Activated CD8-positive, alpha-beta memory T cell treated with anti-CD3 and anti-CD28 coated beads, Interleukin-2, amount 50 U/mL, for 24 hours (primary cell): ENCODE measurements around the gene NKX1-1.

ENCODE experiments used
- DNase-seq: peaks from one replicate; pipeline ENCODE4 v3.0.0-alpha.2; 2020; ENCODE audit errors: extremely low read depth

The NKX1-1 gene

GRCh38 chr4:1360423-1361283 lies 45.6 kb downstream of the NKX1-1 start:
- DNase-seq: no peak

GRCh38 chr4:1359976-1360375 lies 46.3 kb downstream of the NKX1-1 start:
- DNase-seq: no peak

GRCh38 chr4:1359144-1359501 lies 47.1 kb downstream of the NKX1-1 start:
- no peak for DNase-seq

- no peak for DNase-seq
Observed at GRCh38 chr4:1358421-1359143, 47.7 kb downstream of the NKX1-1 start.

DNA sequence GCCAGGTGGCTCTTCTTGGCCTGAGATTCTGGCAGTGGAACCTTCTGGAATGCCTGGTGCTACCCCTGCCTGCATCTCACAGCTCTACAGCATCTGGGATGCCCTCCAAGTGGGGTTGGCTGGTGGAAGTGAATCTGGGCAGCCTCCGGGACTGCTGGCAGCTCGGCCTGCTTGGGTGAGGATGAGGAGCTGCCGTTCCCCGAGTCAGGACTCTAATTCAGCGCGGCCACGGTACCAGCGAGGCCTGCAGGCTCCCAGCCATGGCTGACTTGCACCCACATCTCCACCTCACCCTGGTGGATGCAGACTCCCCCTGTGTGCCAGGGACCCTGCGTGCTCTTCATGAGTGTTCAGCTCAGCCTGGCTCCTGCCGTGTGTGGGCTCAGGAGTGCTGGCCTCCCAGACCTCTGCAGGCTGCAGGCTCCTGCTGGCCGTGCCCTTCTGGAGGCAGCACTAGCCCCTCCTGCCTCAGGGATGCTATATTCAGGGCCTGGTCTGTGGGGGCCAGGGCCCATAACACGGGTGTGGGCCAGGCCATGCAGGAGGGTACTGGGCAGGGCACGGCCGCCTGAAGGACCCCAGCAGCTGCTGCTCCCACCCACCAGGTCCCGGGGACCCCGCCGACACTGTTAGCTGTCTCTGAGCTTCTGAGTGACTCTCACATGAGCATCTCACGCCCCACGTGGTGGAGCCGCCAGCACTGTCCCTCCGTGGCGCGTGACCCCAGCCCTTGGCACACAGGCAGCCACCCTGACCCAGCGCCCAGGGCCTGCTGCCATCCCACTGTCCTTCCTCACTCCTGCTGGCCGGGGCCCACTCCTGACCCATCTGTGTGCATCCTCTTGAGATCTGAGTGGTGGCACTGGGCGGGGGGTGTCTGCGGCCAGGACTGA lies 48.6 kb downstream of the NKX1-1 start:
- DNase-seq: no peak

DNA sequence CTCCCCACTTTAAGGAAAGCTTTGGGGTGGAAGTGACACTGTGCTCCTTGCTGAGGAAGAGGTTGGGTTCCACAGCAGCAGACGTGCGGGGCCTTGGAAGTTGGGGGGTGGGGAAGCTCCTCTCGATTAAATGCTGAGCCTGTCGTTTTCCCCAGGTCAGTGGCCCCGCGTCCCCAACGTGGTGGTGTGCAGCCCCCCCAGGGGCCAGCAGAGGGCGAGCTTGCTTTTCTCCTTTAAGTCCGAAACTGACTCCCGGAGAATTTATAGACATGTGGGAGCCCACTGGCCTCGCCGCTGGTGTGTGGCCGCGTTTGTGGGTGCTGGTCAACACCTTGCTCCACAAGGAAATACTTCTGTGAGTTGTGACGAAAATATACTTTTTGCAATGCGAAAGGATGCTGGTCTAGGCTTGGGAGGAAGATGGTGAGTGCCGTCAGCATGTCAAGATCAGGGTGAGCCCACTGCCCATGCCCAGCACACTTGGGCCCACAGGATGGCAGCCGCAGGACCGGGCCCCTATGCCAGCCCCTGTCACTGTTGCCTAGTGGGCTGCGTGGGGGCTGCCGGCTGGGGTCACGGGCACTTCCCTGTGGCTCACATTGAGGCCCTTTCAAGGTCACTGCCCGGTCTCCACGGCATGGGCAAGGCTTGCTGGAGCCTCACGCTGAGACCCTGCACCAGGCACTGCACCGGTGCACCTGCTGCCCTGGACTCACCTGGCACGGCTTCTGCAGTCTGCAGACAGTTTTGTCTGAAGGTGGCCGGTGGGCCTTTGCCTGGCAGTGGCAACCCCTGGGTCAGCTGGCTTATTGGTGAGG lies 49.9 kb downstream of the NKX1-1 start:
- DNase-seq: no peak

GRCh38 chr4:1355378-1355777 lies 50.9 kb downstream of the NKX1-1 start:
- DNase-seq: no peak

DNA sequence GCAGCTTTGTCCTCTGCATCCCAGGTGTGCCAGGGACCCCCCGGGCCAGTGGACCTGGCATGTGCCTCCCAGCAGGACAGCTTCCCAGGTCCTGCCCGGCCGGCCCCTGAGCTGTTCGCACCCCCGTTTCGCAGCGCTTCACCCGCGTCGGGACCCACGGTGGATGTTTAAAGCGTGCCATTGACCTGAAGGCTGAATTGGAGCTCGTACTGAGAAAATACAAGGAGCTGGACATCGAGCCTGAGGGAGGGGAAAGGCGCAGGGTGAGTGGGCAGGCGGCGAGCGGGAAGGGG lies 51.3 kb downstream of the NKX1-1 start:
- DNase-seq: no peak

- DNase-seq: no peak
Observed at GRCh38 chr4:1354136-1354982, 51.9 kb downstream of the NKX1-1 start.

DNA sequence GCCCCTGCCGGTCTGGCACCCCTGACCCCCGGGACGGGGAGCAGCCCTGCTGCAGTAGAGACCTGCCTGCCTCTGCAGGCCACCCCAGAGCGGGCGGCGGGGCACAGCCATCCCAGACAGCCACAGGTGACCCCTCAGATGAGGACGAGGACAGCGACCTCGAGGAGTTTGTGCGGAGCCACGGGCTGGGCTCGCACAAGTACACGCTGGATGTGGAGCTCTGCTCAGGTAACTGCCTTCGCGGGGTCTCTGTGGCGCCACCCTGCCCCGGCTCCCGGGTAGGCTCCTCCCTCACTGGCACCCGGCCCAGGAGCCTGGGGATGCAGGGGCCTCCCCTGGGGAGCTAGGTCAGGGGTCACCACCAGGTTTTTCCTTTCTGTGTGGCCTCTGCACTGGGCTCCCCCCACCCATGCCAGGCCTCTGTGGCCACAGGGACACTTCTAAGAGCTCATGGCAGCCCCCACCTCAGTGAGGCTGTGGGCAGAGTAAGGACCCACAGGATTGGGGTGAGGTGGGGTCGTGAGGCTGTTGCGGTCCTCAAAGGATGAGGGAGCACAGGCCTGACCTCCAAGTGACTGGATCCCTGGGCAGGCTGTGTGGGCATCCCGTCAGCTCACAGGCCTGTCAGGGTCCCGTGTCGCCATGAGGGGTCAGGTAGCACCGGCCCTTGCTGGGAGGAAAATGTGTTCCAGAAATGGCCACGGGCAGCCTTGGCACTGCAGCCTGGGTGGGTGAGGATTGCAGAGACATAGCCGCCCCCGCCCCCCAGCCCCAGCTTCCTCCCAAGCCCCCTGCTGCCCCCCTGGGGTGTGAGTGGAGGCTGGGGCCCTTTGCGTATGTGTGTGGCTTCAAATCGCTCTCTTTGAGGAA lies 52.8 kb downstream of the NKX1-1 start:
- no peak for DNase-seq
